SK-N-SH treated with all-trans-retinoic acid at 6 μM for 48 hours (cell line): ENCODE data around the gene SNX15.

Experiments used
- ATAC-seq: fragments of 200-7000 bp; cut with Tn5 transposase; 3 replicates; pipeline ENCODE4 v1.9.1; 2020; ENCODE audit warnings: mild to moderate bottlenecking, moderate library complexity
- ARNTL ChIP-seq: fragments of 450-650 bp; formaldehyde crosslinking; IDR thresholded peaks from 2 replicates; pipeline ENCODE4 v1.5.0; 2020; ENCODE audit warnings: low read depth, mild to moderate bottlenecking, moderate library complexity, borderline replicate concordance
- BACH2 ChIP-seq: fragments of 250-450 bp; sonication (Bioruptor Pico); IDR thresholded peaks from 2 replicates; pipeline ENCODE4 v1.9.0; 2021; ENCODE audit warnings: mild to moderate bottlenecking, borderline replicate concordance
- CREB5 ChIP-seq: fragments of 250-450 bp; sonication (Bioruptor Pico); IDR thresholded peaks from 2 replicates; pipeline ENCODE4 v1.5.1; 2020; ENCODE audit warnings: low read depth, mild to moderate bottlenecking, moderate library complexity
- CSDC2 ChIP-seq: fragments of 250-450 bp; sonication (Bioruptor Pico); IDR thresholded peaks from 2 replicates; pipeline ENCODE4 v1.5.0; 2020; ENCODE audit warnings: mild to moderate bottlenecking, moderate library complexity
- CSRNP3 ChIP-seq: fragments of 250-450 bp; sonication (Bioruptor Pico); IDR thresholded peaks from 2 replicates; pipeline ENCODE4 v1.5.1; 2021; ENCODE audit warnings: mild to moderate bottlenecking, moderate library complexity
- ESRRG ChIP-seq: fragments of 250-450 bp; sonication (Bioruptor Pico); IDR thresholded peaks from 2 replicates; pipeline ENCODE4 v1.6.1; 2021; ENCODE audit warnings: mild to moderate bottlenecking
- GLIS3 ChIP-seq: fragments of 250-450 bp; sonication (Bioruptor Pico); IDR thresholded peaks from 2 replicates; pipeline ENCODE4 v1.5.0; 2020; ENCODE audit warnings: mild to moderate bottlenecking, moderate library complexity
- ISL1 ChIP-seq: fragments of 250-450 bp; sonication (Bioruptor Pico); IDR thresholded peaks from 2 replicates; pipeline ENCODE4 v2.1.2; 2022; ENCODE audit warnings: mild to moderate bottlenecking, moderate library complexity
- OSR1 ChIP-seq: fragments of 250-450 bp; sonication (Bioruptor Pico); IDR thresholded peaks from 2 replicates; pipeline ENCODE4 v1.8.0; 2022; ENCODE audit warnings: moderate library complexity, mild to moderate bottlenecking, inconsistent platforms
- PATZ1 ChIP-seq: fragments of 250-450 bp; sonication (Bioruptor Pico); IDR thresholded peaks from 2 replicates; pipeline ENCODE4 v1.8.0; 2020; ENCODE audit warnings: mild to moderate bottlenecking, moderate library complexity, borderline replicate concordance
- POU6F1 ChIP-seq: fragments of 250-450 bp; sonication (Bioruptor Pico); IDR thresholded peaks from 2 replicates; pipeline ENCODE4 v1.8.0; 2021; ENCODE audit warnings: low read depth, mild to moderate bottlenecking, moderate library complexity, borderline replicate concordance
- PPARA ChIP-seq: fragments of 250-450 bp; sonication (Bioruptor Pico); IDR thresholded peaks from 2 replicates; pipeline ENCODE4 v1.5.0; 2020; ENCODE audit warnings: mild to moderate bottlenecking, borderline replicate concordance
- RARB ChIP-seq: fragments of 250-450 bp; sonication (Bioruptor Pico); IDR thresholded peaks from 2 replicates; pipeline ENCODE4 v1.8.0; 2021; ENCODE audit warnings: mild to moderate bottlenecking, moderate library complexity
- SNAI2 ChIP-seq: fragments of 250-450 bp; sonication (Bioruptor Pico); IDR thresholded peaks from 2 replicates; pipeline ENCODE4 v1.5.0; 2020; ENCODE audit warnings: mild to moderate bottlenecking, moderate library complexity
- TCF4 ChIP-seq: fragments of 250-450 bp; sonication (Bioruptor Pico); IDR thresholded peaks from 2 replicates; pipeline ENCODE4 v1.8.0; 2021; ENCODE audit warnings: mild to moderate bottlenecking, moderate library complexity, borderline replicate concordance
- TOX ChIP-seq: fragments of 250-450 bp; sonication (Bioruptor Pico); IDR thresholded peaks from 2 replicates; pipeline ENCODE4 v1.8.0; 2021; ENCODE audit warnings: mild to moderate bottlenecking, moderate library complexity, borderline replicate concordance
- ZC3H10 ChIP-seq: fragments of 250-450 bp; sonication (Bioruptor Pico); IDR thresholded peaks from 2 replicates; pipeline ENCODE4 v1.5.1; 2021; ENCODE audit warnings: mild to moderate bottlenecking, moderate library complexity
- ZFP3 ChIP-seq: fragments of 250-450 bp; sonication (Bioruptor Pico); IDR thresholded peaks from 2 replicates; pipeline ENCODE4 v1.5.0; 2020; ENCODE audit warnings: mild to moderate bottlenecking, moderate library complexity
- ZFP30 ChIP-seq: fragments of 450-650 bp; formaldehyde crosslinking; IDR thresholded peaks from 2 replicates; pipeline ENCODE4 v1.5.0; 2022; ENCODE audit warnings: mild to moderate bottlenecking, moderate library complexity
- ZNF565 ChIP-seq: fragments of 450-650 bp; formaldehyde crosslinking; conservative IDR thresholded peaks from 2 replicates; pipeline ENCODE4 v1.5.0; 2020; ENCODE audit warnings: low read depth, mild to moderate bottlenecking, moderate library complexity
- ZNF70 ChIP-seq: fragments of 450-650 bp; formaldehyde crosslinking; IDR thresholded peaks from 2 replicates; pipeline ENCODE4 v1.5.0; 2020; ENCODE audit warnings: mild to moderate bottlenecking, moderate library complexity
- ZNF8 ChIP-seq: fragments of 450-650 bp; formaldehyde crosslinking; IDR thresholded peaks from 2 replicates; pipeline ENCODE4 v1.5.0; 2020; ENCODE audit warnings: mild to moderate bottlenecking, moderate library complexity

Gene SNX15

GRCh38 chr11:65013130-65013887, 13.9 kb upstream of the SNX15 start (continued):
- TF ChIP-seq PATZ1 = no peak
- no peak for TF ChIP-seq OSR1 (CRISPR knock-in tag)
- no peak for TF ChIP-seq ZNF565 (CRISPR knock-in tag)
- no peak for TF ChIP-seq ISL1
- TF ChIP-seq PPARA (CRISPR knock-in tag) = no peak
- TF ChIP-seq CSDC2 (CRISPR knock-in tag) = no peak

GRCh38 chr11:65013888-65014725, 13.1 kb upstream of the SNX15 start, which contains the start of gene ARL2:
Gene ARL2 (plus strand): TSS chr11:65014160. CDS start chr11:65014208, 48 bp downstream.
- ATAC-seq = peak; percentile 92

GRCh38 chr11:65014726-65015227, 12.5 kb upstream of the SNX15 start:
- TF ChIP-seq ZNF70 (CRISPR knock-in tag) (no peak), TCF4 (CRISPR knock-in tag) (0 out of 2 replicates have a peak, but pooled peaks have one; percentile 20)
- ATAC-seq = peak; percentile 33; the same call in 2 of the 3 replicates

More at GRCh38 chr11:65013888-65014725, 13.1 kb upstream of the SNX15 start, which contains the start of gene ARL2:
- TF ChIP-seq ZC3H10 (CRISPR knock-in tag) = no peak
- no peak for TF ChIP-seq SNAI2 (CRISPR knock-in tag)
- no peak for TF ChIP-seq CSRNP3
- TF ChIP-seq CSDC2 (CRISPR knock-in tag) = 0 out of 2 replicates have a peak, but pooled peaks have one; percentile 27
- TF ChIP-seq TOX = no peak
- TF ChIP-seq OSR1 (CRISPR knock-in tag) = no peak
- TF ChIP-seq ZFP3 = 0 out of 2 replicates have a peak, but pooled peaks have one; percentile 5

- ATAC-seq = no peak
- TF ChIP-seq ZFP30 (CRISPR knock-in tag) = no peak
- TF ChIP-seq ISL1 = no peak
- TF ChIP-seq RARB (CRISPR knock-in tag) = no peak
- TF ChIP-seq ARNTL = no peak
- no peak for TF ChIP-seq PPARA (CRISPR knock-in tag)
- TF ChIP-seq ESRRG (CRISPR knock-in tag) = no peak
- no peak for TF ChIP-seq ZNF8 (CRISPR knock-in tag)
- no peak for TF ChIP-seq ZNF70 (CRISPR knock-in tag)
- TF ChIP-seq ZNF565 (CRISPR knock-in tag) = no peak
Measured at GRCh38 chr11:65016705-65017104, 10.5 kb upstream of the SNX15 start.

- no peak for ATAC-seq
- TF ChIP-seq ZFP3 (no peak), OSR1 (CRISPR knock-in tag) (no peak), POU6F1 (no peak), CSRNP3 (no peak), GLIS3 (no peak), ZC3H10 (CRISPR knock-in tag) (no peak), ZNF70 (CRISPR knock-in tag) (no peak), ZFP30 (CRISPR knock-in tag) (no peak), ISL1 (no peak), RARB (CRISPR knock-in tag) (no peak), PATZ1 (no peak), ZNF565 (CRISPR knock-in tag) (no peak), SNAI2 (CRISPR knock-in tag) (no peak), BACH2 (no peak), CREB5 (CRISPR knock-in tag) (no peak), ZNF8 (CRISPR knock-in tag) (no peak), TOX (no peak)
Measured at GRCh38 chr11:65017937-65018336, 9.3 kb upstream of the SNX15 start.
